Gastrocnemius medialis (tissue), 4 donors: ENCODE results near the gene CDC42. TPM values are rescaled to one million over a fixed set of nuclear protein-coding genes. Genes with fewer than 3 reads are reported as not detected.
A peak's percentile ranks its signal among the peaks of the same experiment; 100 is the strongest.

Source experiments
- ATAC-seq, 2 donors: fragments of 150-250 bp; one replicate each; pipeline ENCODE4 v1.9.1; 2016
- DNase-seq, 2 donors: peaks; one replicate each; pipeline ENCODE4 v3.0.0-alpha.2; 2019
- H3K27ac ChIP-seq, 4 donors: fragments of 200-600 bp; sonication (generic); 1 replicate in 1 of 4; 2 replicates in 3 of 4; pipeline ENCODE4 v1.5.1; 2016 to 2018; ENCODE audit warnings: mild to moderate bottlenecking in 2 of 4, moderate library complexity in 1 of 4
- H3K27me3 ChIP-seq, 3 donors: fragments of 200-600 bp; sonication (generic) in 2 of 3; 1 replicate in 1 of 3; 2 replicates in 2 of 3; pipeline versions ENCODE4 v1.5.1 to v1.6.0; 2016 to 2019; ENCODE audit warnings: mild to moderate bottlenecking in 1 of 3, moderate library complexity in 1 of 3
- H3K36me3 ChIP-seq, 2 donors: fragments of 200-600 bp; sonication (generic) in 1 of 2; one replicate each; pipeline ENCODE4 v1.5.1; 2017 to 2018
- H3K4me1 ChIP-seq, 2 donors: fragments of 200-600 bp; sonication (generic) in 1 of 2; one replicate each; pipeline ENCODE4 v1.5.1; 2016 to 2017; ENCODE audit warnings: mild to moderate bottlenecking in 2 of 2
- H3K4me3 ChIP-seq, 4 donors: fragments of 200-600 bp; sonication (generic) in 3 of 4; 1 replicate in 1 of 4; 2 replicates in 3 of 4; pipeline ENCODE4 v1.5.1; 2016 to 2019; ENCODE audit warnings: mild to moderate bottlenecking in 2 of 4
- H3K9me3 ChIP-seq, 3 donors: fragments of 200-600 bp; sonication (generic) in 2 of 3; 1 replicate in 1 of 3; 2 replicates in 2 of 3; pipeline ENCODE4 v1.5.1; 2016 to 2019
- POLR2A ChIP-seq, 2 donors: fragments of 450-650 bp; IDR thresholded peaks; one replicate each; pipeline ENCODE4 v1.6.1; 2017; ENCODE audit warnings: antibody characterized with exemption in 2 of 2, mild to moderate bottlenecking in 2 of 2, moderate library complexity in 2 of 2
- in situ Hi-C, 4 donors: fragments of 200-750 bp; cut with MboI; loops; one replicate each; pipeline versions ENCODE4 v1.15.0 to v1.8.0; 2017; ENCODE audit warnings: low sequenced_read_pairs in 4 of 4
- intact Hi-C: fragments of 100-400 bp; cut with DNase I; formaldehyde crosslinking; loops from one replicate; pipeline ENCODE4 v1.15.1; 2023; ENCODE audit warnings: low total_unique reads
- total RNA-seq, 4 donors: library from RNA; depleted of rRNA; stranded (reverse); fragments of >200 nt; gene quantifications; one replicate each; pipeline versions ENCODE4 v1.1.0 to v1.2.3, GENCODE V29; 2016
- TF ChIP-seq, protein P1 (sequence below), 5 experiments: fragments of 450-650 bp in 3 of 5; fragments of 200-600 bp in 2 of 5; sonication (generic) in 2 of 5; IDR thresholded peaks in 4 of 5; conservative IDR thresholded peaks in 1 of 5; 1 replicate in 4 of 5; 2 replicates in 1 of 5; pipeline ENCODE4 v1.5.1; 2016 to 2019; ENCODE audit warnings: antibody characterized with exemption in 5 of 5, mild to moderate bottlenecking in 3 of 5, moderate library complexity in 3 of 5

CDC42 gene
- total RNA-seq, 4 donors from 2014 or later: 77.0 to 111 (median 108) TPM

DNA sequence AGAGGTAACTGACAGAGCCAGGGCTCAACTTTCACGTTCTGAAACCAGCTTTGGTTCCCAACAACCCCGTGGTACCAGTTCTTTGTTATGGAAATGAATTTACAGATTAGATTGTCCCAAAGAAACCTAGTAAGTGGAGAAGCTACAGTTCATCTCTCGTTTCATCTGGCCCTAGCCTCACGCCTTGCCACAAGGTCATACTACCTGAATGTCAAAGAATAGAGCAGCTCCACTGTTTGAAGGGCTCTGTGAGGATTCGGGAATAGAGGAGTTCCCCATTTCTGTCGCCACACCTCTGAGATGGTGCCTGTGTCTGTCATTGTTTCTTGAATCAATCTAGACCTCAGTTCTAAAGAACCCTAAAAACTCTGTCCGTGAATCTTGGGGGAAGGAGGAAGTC lies 15.0 kb upstream of the CDC42 start:
- peak; percentile 43 to 70 for ATAC-seq
- intact Hi-C loops: no loop called here
- in situ Hi-C loops: no loop called here

DNA sequence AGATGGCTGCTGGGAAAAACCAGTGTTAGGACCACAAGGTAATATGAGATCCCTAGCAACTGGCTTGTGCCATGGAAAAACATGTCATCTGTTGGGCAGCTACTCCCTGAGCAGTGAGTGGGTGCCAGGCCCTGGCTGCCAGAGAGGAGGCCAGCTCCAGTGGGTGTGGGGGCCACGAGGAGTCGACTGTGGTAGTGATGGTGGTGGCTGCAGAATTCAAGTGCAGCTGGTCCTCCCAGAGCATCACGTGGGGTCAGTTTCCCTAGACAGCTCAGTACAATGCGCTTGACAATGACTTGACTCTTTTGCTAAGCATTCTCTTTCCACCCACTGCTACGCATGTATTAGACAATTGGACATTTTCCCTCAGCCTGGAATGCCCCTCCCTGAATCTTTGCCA lies 14.5 kb upstream of the CDC42 start:
- Histone ChIP-seq H3K27me3 (no peaks in the 10 kb centered on the region), H3K9me3 (no peaks in the 10 kb centered on the region), H3K4me3 (no peak overlapping the region), H3K4me1 (peaks cover 10 to 12% of the 10 kb centered on the region in 2 donors), H3K36me3 (no peaks in the 10 kb centered on the region), H3K27ac (peak overlapping the region; percentile 67 to 77 (median 71))
- TF ChIP-seq POLR2A (IDR thresholded peaks at IDR 0.05): no peak
- TF ChIP-seq, protein P1, sequence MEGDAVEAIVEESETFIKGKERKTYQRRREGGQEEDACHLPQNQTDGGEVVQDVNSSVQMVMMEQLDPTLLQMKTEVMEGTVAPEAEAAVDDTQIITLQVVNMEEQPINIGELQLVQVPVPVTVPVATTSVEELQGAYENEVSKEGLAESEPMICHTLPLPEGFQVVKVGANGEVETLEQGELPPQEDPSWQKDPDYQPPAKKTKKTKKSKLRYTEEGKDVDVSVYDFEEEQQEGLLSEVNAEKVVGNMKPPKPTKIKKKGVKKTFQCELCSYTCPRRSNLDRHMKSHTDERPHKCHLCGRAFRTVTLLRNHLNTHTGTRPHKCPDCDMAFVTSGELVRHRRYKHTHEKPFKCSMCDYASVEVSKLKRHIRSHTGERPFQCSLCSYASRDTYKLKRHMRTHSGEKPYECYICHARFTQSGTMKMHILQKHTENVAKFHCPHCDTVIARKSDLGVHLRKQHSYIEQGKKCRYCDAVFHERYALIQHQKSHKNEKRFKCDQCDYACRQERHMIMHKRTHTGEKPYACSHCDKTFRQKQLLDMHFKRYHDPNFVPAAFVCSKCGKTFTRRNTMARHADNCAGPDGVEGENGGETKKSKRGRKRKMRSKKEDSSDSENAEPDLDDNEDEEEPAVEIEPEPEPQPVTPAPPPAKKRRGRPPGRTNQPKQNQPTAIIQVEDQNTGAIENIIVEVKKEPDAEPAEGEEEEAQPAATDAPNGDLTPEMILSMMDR (IDR thresholded peaks at IDR 0.05 in 4 of 5, conservative IDR thresholded peaks at IDR 0.05 in 1 of 5): no peak
- intact Hi-C loops: no loop called here
- ATAC-seq (peak; percentile 73 to 80), DNase-seq (peak in 1 of 2 donors; percentile 67)
- in situ Hi-C loops: no loop called here

More for the DNA sequence above, 15.0 kb upstream of the CDC42 start:
- peaks cover 10 to 12% of the 10 kb centered on the region in 2 donors for H3K4me1 ChIP-seq
- no peak overlapping the region for H3K4me3 ChIP-seq
- H3K27ac ChIP-seq: peak overlapping the region; percentile 67 to 77 (median 71)
- no peaks in the 10 kb centered on the region for H3K9me3 ChIP-seq
- no peaks in the 10 kb centered on the region for H3K36me3 ChIP-seq
- H3K27me3 ChIP-seq: no peaks in the 10 kb centered on the region
- DNase-seq: peak in 1 of 2 donors; percentile 19
- no peak for TF ChIP-seq POLR2A (IDR thresholded peaks at IDR 0.05)
- TF ChIP-seq, protein P1 (IDR thresholded peaks at IDR 0.05 in 4 of 5, conservative IDR thresholded peaks at IDR 0.05 in 1 of 5): no peak

DNA sequence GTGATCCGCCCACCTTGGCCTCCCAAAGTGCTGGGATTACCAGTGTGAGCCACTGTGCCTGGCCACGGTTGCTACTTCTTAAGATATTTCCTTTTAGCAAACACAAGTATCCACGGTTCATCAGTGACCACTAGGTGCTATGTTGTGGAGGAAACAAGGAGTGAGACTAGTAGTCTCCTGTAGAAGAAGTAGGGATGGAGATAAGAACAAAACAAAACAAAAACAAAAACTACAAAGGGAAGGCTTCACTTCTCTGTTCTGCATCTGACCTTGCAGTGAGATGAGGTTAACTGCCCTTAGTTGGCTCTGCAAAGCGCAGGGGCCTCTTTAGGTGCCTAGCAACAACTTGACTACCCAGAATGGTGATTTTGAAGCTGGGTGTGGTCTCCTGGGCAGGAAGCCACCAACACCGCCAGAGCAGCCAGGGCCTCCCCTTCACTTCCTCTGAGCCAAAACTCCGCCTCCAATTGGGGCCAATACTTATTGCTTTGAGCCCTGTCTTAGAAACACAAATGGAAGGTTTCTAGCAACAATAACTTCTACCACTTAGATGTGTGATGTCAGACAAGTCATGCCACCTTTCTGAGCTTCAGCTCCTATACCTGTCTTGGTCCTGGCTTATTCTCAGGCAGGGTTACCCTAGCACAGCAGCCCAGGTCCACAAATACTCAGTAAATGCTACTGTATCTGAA lies 12.8 kb upstream of the CDC42 start:
- H3K36me3 ChIP-seq: no peaks in the 10 kb centered on the region
- DNase-seq (peak in 1 of 2 donors; percentile 45), ATAC-seq (no peak)
- peaks cover 10 to 12% of the 10 kb centered on the region in 2 donors for H3K4me1 ChIP-seq
- H3K27me3 ChIP-seq: no peaks in the 10 kb centered on the region
- in situ Hi-C loops (no loop called here), intact Hi-C loops (no loop called here)
- H3K27ac ChIP-seq: peak overlapping the region in 2 of 4 donors; percentile 4 to 8
- H3K9me3 ChIP-seq: no peaks in the 10 kb centered on the region
- TF ChIP-seq POLR2A (IDR thresholded peaks at IDR 0.05): no peak
- TF ChIP-seq, protein P1 (IDR thresholded peaks at IDR 0.05 in 4 of 5, conservative IDR thresholded peaks at IDR 0.05 in 1 of 5): no peak
- H3K4me3 ChIP-seq: no peak overlapping the region

DNA sequence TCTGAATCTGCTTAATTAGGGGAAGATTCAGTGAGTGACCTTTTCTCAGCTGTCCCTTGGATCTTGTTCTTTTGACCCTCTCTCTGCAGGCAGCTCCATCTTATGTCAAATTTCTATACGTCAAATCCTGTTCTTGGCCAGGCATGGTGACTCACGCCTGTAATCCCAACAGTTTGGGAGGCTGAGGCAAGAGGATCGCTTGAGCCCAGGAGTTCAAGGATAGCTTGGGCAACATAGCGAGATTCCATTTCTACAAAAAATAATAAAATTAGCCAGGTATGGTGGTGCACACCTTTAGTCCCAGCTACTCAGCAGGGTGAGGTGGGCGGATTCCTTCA lies 12.3 kb upstream of the CDC42 start:
- no peak for DNase-seq
- Histone ChIP-seq H3K27ac (peak overlapping the region in 2 of 4 donors; percentile 4 to 8), H3K9me3 (no peaks in the 10 kb centered on the region), H3K4me3 (no peak overlapping the region), H3K4me1 (peaks cover 10 to 12% of the 10 kb centered on the region in 2 donors), H3K27me3 (no peaks in the 10 kb centered on the region), H3K36me3 (no peaks in the 10 kb centered on the region)
- ATAC-seq: no peak
- in situ Hi-C loops: no loop called here
- TF ChIP-seq POLR2A (IDR thresholded peaks at IDR 0.05): no peak
- TF ChIP-seq, protein P1 (IDR thresholded peaks at IDR 0.05 in 4 of 5, conservative IDR thresholded peaks at IDR 0.05 in 1 of 5): no peak
- intact Hi-C loops: no loop called here
